ENCODE results near the gene DNAJC13.
"Not testable (repeated sequence)": the region's sequence is repeated elsewhere in the genome, so short reads cannot be mapped to it uniquely, and the experiment has no call there.

The DNAJC13 gene

DNA sequence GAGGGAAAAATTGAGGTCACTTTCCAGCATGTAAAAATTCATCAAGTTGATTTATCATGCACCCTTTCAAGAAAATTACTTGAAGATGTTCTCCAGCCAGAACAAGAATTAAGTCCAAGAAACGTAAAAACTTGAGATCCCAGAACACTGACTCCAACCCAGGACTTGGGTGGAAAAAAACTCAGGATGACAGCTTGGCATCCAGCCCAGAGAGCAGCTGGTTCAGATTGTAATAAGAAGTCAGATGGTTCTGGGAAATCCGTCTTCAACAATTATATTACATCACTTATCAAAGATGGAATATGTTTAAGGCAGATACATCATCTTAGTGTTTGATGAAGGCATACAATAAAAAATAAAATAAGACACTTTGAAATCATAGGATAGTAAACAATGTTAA is 23.0 kb upstream of the DNAJC13 start:
- TF ChIP-seq ARNT (IDR thresholded peaks at IDR 0.05) = no peak
- TF ChIP-seq CTBP1 (IDR thresholded peaks at IDR 0.05; ENCODE audit: borderline replicate concordance) = no peak
- no peak for TF ChIP-seq TARDBP (IDR thresholded peaks at IDR 0.05)
- no peak for TF ChIP-seq NFRKB (IDR thresholded peaks at IDR 0.05)
- no peak for TF ChIP-seq FOXK2 (IDR thresholded peaks at IDR 0.05)
- TF ChIP-seq, protein P1, sequence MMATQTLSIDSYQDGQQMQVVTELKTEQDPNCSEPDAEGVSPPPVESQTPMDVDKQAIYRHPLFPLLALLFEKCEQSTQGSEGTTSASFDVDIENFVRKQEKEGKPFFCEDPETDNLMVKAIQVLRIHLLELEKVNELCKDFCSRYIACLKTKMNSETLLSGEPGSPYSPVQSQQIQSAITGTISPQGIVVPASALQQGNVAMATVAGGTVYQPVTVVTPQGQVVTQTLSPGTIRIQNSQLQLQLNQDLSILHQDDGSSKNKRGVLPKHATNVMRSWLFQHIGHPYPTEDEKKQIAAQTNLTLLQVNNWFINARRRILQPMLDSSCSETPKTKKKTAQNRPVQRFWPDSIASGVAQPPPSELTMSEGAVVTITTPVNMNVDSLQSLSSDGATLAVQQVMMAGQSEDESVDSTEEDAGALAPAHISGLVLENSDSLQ (IDR thresholded peaks at IDR 0.05) = no peak
- TF ChIP-seq SP1 (IDR thresholded peaks at IDR 0.05) = no peak
- DNase-seq (ENCODE audit: extremely low spot score) = no peak
- ChIA-PET POLR2A (no interaction called here), CTCF (interaction anchor here (0.5 to 1.3 kb wide), 2 partner anchors 52 to 931 kb away, joined by 3 to 5 read pairs; no protein-coding TSS in a partner anchor)

DNA sequence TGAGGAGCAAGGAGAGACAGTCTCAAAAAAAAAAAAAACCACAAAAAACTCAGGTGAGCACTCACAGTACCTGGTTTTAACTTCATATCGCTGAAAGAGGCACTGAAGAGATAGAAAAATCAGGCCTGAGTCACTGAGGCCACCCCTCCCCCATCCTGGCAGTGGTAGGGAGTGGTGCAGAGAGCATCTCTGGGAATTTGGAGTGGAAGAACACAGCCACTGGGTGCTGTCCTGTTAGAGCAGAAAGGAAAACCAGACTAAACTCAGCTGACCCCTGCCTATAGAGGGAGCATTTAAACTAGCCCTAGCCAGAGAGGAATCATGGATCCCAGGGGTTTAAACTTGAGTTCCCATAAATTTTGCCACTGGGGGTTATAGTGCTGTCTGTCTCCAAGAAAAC is 22.2 kb upstream of the DNAJC13 start:
- TF ChIP-seq CTBP1 (IDR thresholded peaks at IDR 0.05; ENCODE audit: borderline replicate concordance) (no peak), ELF4 (IDR thresholded peaks at IDR 0.05) (no peak), FOXA1 (IDR thresholded peaks at IDR 0.05) (no peak), HDGF (IDR thresholded peaks at IDR 0.05; ENCODE audit: borderline replicate concordance) (no peak), BHLHE40 (IDR thresholded peaks at IDR 0.05; ENCODE audit: borderline replicate concordance) (no peak), SP1 (IDR thresholded peaks at IDR 0.05) (no peak), FOXK2 (IDR thresholded peaks at IDR 0.05) (no peak), FOXM1 (IDR thresholded peaks at IDR 0.05; ENCODE audit: borderline replicate concordance) (no peak), NFRKB (IDR thresholded peaks at IDR 0.05) (no peak), SUZ12 (IDR thresholded peaks at IDR 0.05) (no peak)
- TF ChIP-seq, protein P1 (IDR thresholded peaks at IDR 0.05) = no peak
- no peak for DNase-seq (ENCODE audit: extremely low spot score)
- POLR2A ChIA-PET = no interaction called here
- CTCF ChIA-PET = interaction anchor here (1.3 kb wide), 1 partner anchor 53 kb away, joined by 3 read pairs; no protein-coding TSS in a partner anchor

DNA sequence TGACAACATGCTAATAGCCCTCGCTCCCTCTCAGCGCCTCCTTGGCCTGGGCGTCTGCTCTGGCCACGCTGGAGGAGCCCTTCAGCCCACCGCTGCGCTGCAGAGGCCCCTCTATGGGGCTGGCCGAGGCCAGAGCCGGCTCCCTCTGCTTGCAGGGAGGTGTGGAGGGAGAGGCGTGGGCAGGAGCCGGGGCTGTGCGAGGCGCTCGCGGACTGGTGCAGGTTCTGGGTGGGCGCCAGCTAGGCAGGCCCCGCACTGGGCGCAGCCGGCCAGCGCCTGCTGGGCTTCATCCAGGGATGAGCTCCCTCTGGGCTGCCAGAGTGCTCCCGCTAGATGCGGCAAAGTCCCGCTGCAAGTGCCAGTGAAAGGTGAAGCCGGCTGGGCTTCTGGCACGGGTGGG is 21.0 kb upstream of the DNAJC13 start:
- TF ChIP-seq ELF4 (IDR thresholded peaks at IDR 0.05) = no peak
- no peak for TF ChIP-seq SP1 (IDR thresholded peaks at IDR 0.05)
- no peak for TF ChIP-seq BHLHE40 (IDR thresholded peaks at IDR 0.05; ENCODE audit: borderline replicate concordance)
- TF ChIP-seq, protein P1 (IDR thresholded peaks at IDR 0.05) = no peak
- TF ChIP-seq CTBP1 (IDR thresholded peaks at IDR 0.05; ENCODE audit: borderline replicate concordance) = no peak
- no peak for DNase-seq (ENCODE audit: extremely low spot score)
- POLR2A ChIA-PET = no interaction called here
- CTCF ChIA-PET = interaction anchor here (0.9 kb wide), 1 partner anchor 164 kb away, joined by 3 read pairs; no protein-coding TSS in a partner anchor

DNA sequence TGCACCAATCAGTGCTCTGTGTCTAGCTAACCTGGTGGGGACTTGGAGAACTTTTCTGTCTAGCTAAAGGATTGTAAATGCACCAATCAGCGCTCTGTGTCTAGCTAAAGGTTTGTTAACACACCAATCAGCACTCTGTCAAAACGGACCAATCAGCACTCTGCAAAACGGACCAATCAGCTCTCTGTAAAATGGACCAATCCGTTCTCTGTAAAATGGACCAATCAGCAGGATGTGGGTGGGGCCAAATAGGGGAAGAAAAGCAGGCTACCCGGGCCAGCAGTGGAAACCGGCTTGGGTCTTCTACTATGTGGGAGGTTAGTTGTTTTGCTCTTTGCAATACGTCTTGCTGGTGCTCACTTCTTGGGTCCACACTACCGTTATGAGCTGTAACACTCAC is 20.5 kb upstream of the DNAJC13 start:
- DNase-seq (ENCODE audit: extremely low spot score); POLR2A ChIA-PET: not testable (repeated sequence)
- CTCF ChIA-PET = interaction anchor here (0.9 kb wide), 1 partner anchor 165 kb away, joined by 3 read pairs; no protein-coding TSS in a partner anchor

DNA sequence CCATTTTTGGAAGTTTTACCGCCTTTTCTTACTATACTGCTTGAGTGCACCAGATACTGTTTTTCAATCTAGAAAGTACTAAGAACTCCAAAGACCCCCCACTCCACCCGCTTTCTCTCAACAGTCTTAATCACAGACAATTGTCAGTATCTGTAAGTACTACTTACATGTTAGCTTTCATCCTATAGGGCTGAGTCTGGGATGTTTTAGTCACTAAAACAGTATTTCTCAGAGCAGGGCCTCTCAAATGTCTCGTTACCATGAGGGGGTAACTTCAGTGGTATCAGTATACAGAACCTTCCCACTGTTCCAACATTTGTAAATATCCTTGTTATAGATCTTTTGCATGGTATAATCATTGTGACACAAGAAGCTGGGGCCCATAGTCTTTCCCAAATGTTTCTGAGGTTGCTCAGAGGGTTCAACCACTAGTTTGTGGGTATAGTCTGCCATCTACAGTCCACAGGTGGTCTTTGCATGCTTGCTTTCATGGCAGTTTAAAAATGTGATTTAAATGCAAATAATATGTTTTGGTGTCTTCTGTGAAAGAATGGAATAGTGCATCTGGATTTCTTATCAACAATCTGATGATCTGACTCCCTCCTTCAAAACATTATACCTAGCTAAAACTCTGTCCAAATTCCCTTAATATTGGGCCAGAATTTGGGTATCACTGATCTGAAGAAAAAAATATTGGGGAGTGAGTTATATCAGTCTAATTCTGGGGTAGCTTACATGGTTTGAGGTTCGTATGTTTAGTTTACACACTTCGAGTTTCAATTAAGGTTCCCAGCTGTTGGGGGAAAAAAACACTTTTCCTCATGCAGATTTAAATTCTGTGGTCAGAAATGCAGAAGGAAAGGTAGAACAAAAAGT is 18.0 kb upstream of the DNAJC13 start:
- DNase-seq (ENCODE audit: extremely low spot score) = peak; percentile 66
- ChIA-PET CTCF (interaction anchor here (0.8 to 2.2 kb wide), 6 partner anchors 46 to 142 kb away, joined by 3 to 11 read pairs (median 6); no protein-coding TSS in a partner anchor), POLR2A (interaction anchor here (0.8 to 1.2 kb wide), 2 partner anchors 46 to 49 kb away, joined by 3 read pairs; no protein-coding TSS in a partner anchor)
- TF ChIP-seq NFRKB (IDR thresholded peaks at IDR 0.05) (no peak), L3MBTL2 (conservative IDR thresholded peaks at IDR 0.05) (no peak), CTBP1 (IDR thresholded peaks at IDR 0.05; ENCODE audit: borderline replicate concordance) (no peak), BHLHE40 (IDR thresholded peaks at IDR 0.05; ENCODE audit: borderline replicate concordance) (no peak), FOXK2 (IDR thresholded peaks at IDR 0.05) (no peak), SP1 (IDR thresholded peaks at IDR 0.05) (no peak), FOXA1 (IDR thresholded peaks at IDR 0.05) (no peak), ELF4 (IDR thresholded peaks at IDR 0.05) (no peak), TARDBP (IDR thresholded peaks at IDR 0.05) (no peak), FOXM1 (IDR thresholded peaks at IDR 0.05; ENCODE audit: borderline replicate concordance) (no peak), ARNT (IDR thresholded peaks at IDR 0.05) (no peak), ZNF384 (IDR thresholded peaks at IDR 0.05) (no peak), SUZ12 (IDR thresholded peaks at IDR 0.05) (no peak), LEF1 (IDR thresholded peaks at IDR 0.05; ENCODE audit: borderline replicate concordance) (no peak)
- TF ChIP-seq, protein P1 (IDR thresholded peaks at IDR 0.05) = no peak

DNA sequence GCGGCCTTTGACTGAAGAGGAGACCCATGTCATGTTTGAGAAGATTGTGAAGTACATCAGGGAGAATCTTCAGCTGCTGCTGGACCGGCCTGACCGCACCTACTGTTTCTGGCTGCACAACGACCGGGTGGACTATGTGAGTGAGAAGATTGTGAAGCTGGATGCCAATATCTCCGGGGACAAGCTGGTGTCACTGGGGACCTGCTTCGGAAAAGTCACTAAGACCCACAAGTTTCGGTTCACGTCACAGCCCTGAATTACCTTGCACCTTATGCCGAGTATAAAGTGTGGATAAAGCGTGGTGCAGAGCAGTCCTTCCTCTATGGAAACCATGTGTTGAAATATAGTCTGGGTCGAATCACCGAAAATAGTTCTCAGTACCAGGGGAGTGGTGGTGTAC is 16.0 kb upstream of the DNAJC13 start:
- TF ChIP-seq BHLHE40 (IDR thresholded peaks at IDR 0.05; ENCODE audit: borderline replicate concordance) = no peak
- CTCF ChIA-PET = no interaction called here
- POLR2A ChIA-PET = no interaction called here
- DNase-seq (ENCODE audit: extremely low spot score) = no peak

Measured in HEK293T (cell line).